IMR-90 (cell line): ENCODE measurements around the gene PTGDS. TPM values are rescaled to one million over a fixed set of nuclear protein-coding genes. Genes with fewer than 3 reads are reported as not detected.

Experiments used
- ATAC-seq: fragments of 200-7000 bp; cut with Tn5 transposase; 2 replicates; pipeline ENCODE4 v1.9.1; 2020; ENCODE audit warnings: low read depth, mild to moderate bottlenecking, moderate library complexity
- BruUV-seq: library from RNA; stranded (reverse); fragments of 400-500 nt; replicated peaks from 2 replicates; lab custom pipeline; 2021; lab: Mats Ljungman, UMichigan
- CTCF ChIA-PET: fragments of 300-600 bp; formaldehyde crosslinking; extraction: SDS; loops from one replicate; lab custom pipeline; 2021; ENCODE audit warnings: antibody characterized with exemption; lab: Yijun Ruan, JAX
- POLR2A ChIA-PET: fragments of 300-600 bp; sonication (Branson Sonifier 250); formaldehyde crosslinking; loops from one replicate; lab custom pipeline; 2022; ENCODE audit warnings: antibody characterized with exemption; ENCODE audit not compliant: unreplicated experiment; lab: Charles Lee
- DNase-seq: peaks from one replicate; pipeline ENCODE4 v3.0.0; 2013
- H2AFZ ChIP-seq: replicated peaks from 2 replicates; pipeline ENCODE3; 2013; ENCODE audit warnings: low read length, mild to moderate bottlenecking; ENCODE audit not compliant: poor library complexity
- H2AK5ac ChIP-seq: 2 replicates; pipeline ENCODE4 v1.6.1; 2013; ENCODE audit warnings: low read depth, low read length, inconsistent platforms
- H2AK9ac ChIP-seq: replicated peaks from 2 replicates; pipeline ENCODE3; 2013; ENCODE audit warnings: mild to moderate bottlenecking, low read depth, low read length, moderate library complexity; ENCODE audit not compliant: poor library complexity
- H2BK120ac ChIP-seq: 2 replicates; pipeline ENCODE4 v1.6.1; 2013; ENCODE audit warnings: low read depth, low read length, inconsistent platforms
- H2BK15ac ChIP-seq: 3 replicates; pipeline ENCODE4 v1.6.1; 2013; ENCODE audit warnings: low read depth, low read length, inconsistent platforms
- H2BK20ac ChIP-seq: 2 replicates; pipeline ENCODE4 v1.6.1; 2013; ENCODE audit warnings: low read depth, mild to moderate bottlenecking, inconsistent platforms, low read length, moderate library complexity
- H2BK5ac ChIP-seq: 2 replicates; pipeline ENCODE4 v1.6.1; 2013; ENCODE audit warnings: mild to moderate bottlenecking, low read depth, low read length, inconsistent platforms; ENCODE audit not compliant: poor library complexity, severe bottlenecking
- H3K14ac ChIP-seq: replicated peaks from 2 replicates; pipeline ENCODE4 v1.6.1; 2013; ENCODE audit warnings: low read depth, low read length, inconsistent platforms
- H3K18ac ChIP-seq: 2 replicates; pipeline ENCODE4 v1.6.1; 2013; ENCODE audit warnings: low read depth, low read length, control low read depth
- H3K23ac ChIP-seq: 2 replicates; pipeline ENCODE4 v1.6.1; 2013; ENCODE audit warnings: low read depth, low read length, inconsistent platforms
- H3K27ac ChIP-seq: 2 replicates; pipeline ENCODE4 v1.5.1; 2013; ENCODE audit warnings: mild to moderate bottlenecking, control low read depth, low read length; ENCODE audit not compliant: insufficient read depth
- H3K27me3 ChIP-seq: 2 replicates; pipeline ENCODE4 v1.6.1; 2013; ENCODE audit warnings: low read length; ENCODE audit not compliant: control insufficient read depth, insufficient read depth
- H3K36me3 ChIP-seq: 2 replicates; pipeline ENCODE4 v1.6.1; 2013; ENCODE audit warnings: low read length, mixed read lengths; ENCODE audit not compliant: control insufficient read depth, insufficient read depth
- H3K4ac ChIP-seq: 2 replicates; pipeline ENCODE4 v1.6.1; 2013; ENCODE audit warnings: low read depth, low read length, inconsistent platforms
- H3K4me1 ChIP-seq: 2 replicates; pipeline ENCODE4 v1.6.1; 2013; ENCODE audit warnings: low read length, mixed read lengths; ENCODE audit not compliant: control insufficient read depth, insufficient read depth
- H3K4me2 ChIP-seq: 2 replicates; pipeline ENCODE4 v1.6.1; 2013; ENCODE audit warnings: low read depth, mild to moderate bottlenecking, control low read depth, low read length, moderate library complexity
- H3K4me3 ChIP-seq: 2 replicates; pipeline ENCODE4 v1.5.1; 2013; ENCODE audit warnings: low read depth, mild to moderate bottlenecking, control low read depth, low read length, moderate library complexity; ENCODE audit not compliant: insufficient read depth
- H3K56ac ChIP-seq: 2 replicates; pipeline ENCODE4 v1.6.1; 2013; ENCODE audit warnings: low read length, inconsistent platforms; ENCODE audit not compliant: insufficient read depth; ENCODE audit errors: extremely low read depth
- H3K79me1 ChIP-seq, 2 experiments: 2 replicates each; pipeline ENCODE4 v1.6.1; 2013; ENCODE audit warnings: low read length in 2 of 2, inconsistent platforms in 1 of 2, low read depth in 1 of 2
- H3K9ac ChIP-seq: 2 replicates; pipeline ENCODE4 v1.6.1; 2013; ENCODE audit warnings: low read depth, low read length, control low read depth
- H3K9me1 ChIP-seq: 2 replicates; pipeline ENCODE4 v1.6.1; 2013; ENCODE audit warnings: low read length, inconsistent platforms; ENCODE audit not compliant: insufficient read depth
- H3K9me3 ChIP-seq: 2 replicates; pipeline ENCODE4 v1.6.1; 2013; ENCODE audit warnings: low read length; ENCODE audit not compliant: control insufficient read depth, insufficient read depth
- H4K20me1 ChIP-seq: 2 replicates; pipeline ENCODE4 v1.6.1; 2013; ENCODE audit warnings: low read length, inconsistent platforms; ENCODE audit not compliant: insufficient read depth
- H4K5ac ChIP-seq: 2 replicates; pipeline ENCODE4 v1.6.1; 2013; ENCODE audit warnings: mild to moderate bottlenecking, low read depth, low read length, control low read depth
- H4K8ac ChIP-seq, 2 experiments: 2 replicates each; pipeline ENCODE4 v1.6.1; 2013; ENCODE audit warnings: low read depth in 2 of 2, low read length in 2 of 2, control low read depth in 1 of 2, inconsistent platforms in 1 of 2
- H4K91ac ChIP-seq: 2 replicates; pipeline ENCODE4 v1.6.1; 2013; ENCODE audit warnings: low read depth, low read length, inconsistent platforms; ENCODE audit not compliant: insufficient read depth
- BHLHE40 ChIP-seq: fragments of 150-350 bp; IDR thresholded peaks from 2 replicates; pipeline ENCODE4 v1.6.1; 2016; ENCODE audit warnings: mild to moderate bottlenecking, low read depth, low read length
- CEBPB ChIP-seq: IDR thresholded peaks from 2 replicates; pipeline ENCODE4 v1.6.1; 2012; ENCODE audit warnings: low read depth, low read length, improper control_type of control experiment
- CTCF ChIP-seq: conservative IDR thresholded peaks from 2 replicates; pipeline ENCODE4 v1.5.1; 2012; ENCODE audit warnings: mild to moderate bottlenecking, low read depth, low read length, improper control_type of control experiment
- FOS ChIP-seq: fragments of 150-350 bp; IDR thresholded peaks from 2 replicates; pipeline ENCODE4 v1.6.1; 2016; ENCODE audit warnings: low read depth, low read length
- MAFK ChIP-seq: IDR thresholded peaks from 2 replicates; pipeline ENCODE4 v1.6.1; 2012; ENCODE audit warnings: low read depth, low read length, improper control_type of control experiment
- MAZ ChIP-seq: IDR thresholded peaks from 2 replicates; pipeline ENCODE4 v1.6.1; 2012; ENCODE audit warnings: low read depth, mild to moderate bottlenecking, low read length, improper control_type of control experiment, moderate library complexity, borderline replicate concordance
- MXI1 ChIP-seq: IDR thresholded peaks from 2 replicates; pipeline ENCODE4 v1.6.1; 2012; ENCODE audit warnings: low read depth, mild to moderate bottlenecking, low read length, moderate library complexity, borderline replicate concordance
- POLR2A ChIP-seq: IDR thresholded peaks from 2 replicates; pipeline ENCODE4 v1.6.1; 2012; ENCODE audit warnings: mild to moderate bottlenecking, low read depth, low read length
- RAD21 ChIP-seq: IDR thresholded peaks from 2 replicates; pipeline ENCODE4 v1.6.1; 2012; ENCODE audit warnings: low read length, improper control_type of control experiment
- RCOR1 ChIP-seq: IDR thresholded peaks from 2 replicates; pipeline ENCODE4 v1.6.1; 2012; ENCODE audit warnings: mild to moderate bottlenecking, low read length, improper control_type of control experiment; ENCODE audit not compliant: insufficient replicate concordance
- RFX5 ChIP-seq: IDR thresholded peaks from 2 replicates; pipeline ENCODE4 v1.8.0; 2012; ENCODE audit warnings: low read depth, mild to moderate bottlenecking, low read length, moderate library complexity
- SMC3 ChIP-seq: fragments of 150-350 bp; IDR thresholded peaks from 2 replicates; pipeline ENCODE4 v1.6.1; 2016; ENCODE audit warnings: low read depth, mild to moderate bottlenecking, antibody characterized with exemption, low read length, moderate library complexity
- USF2 ChIP-seq: fragments of 150-350 bp; IDR thresholded peaks from 2 replicates; pipeline ENCODE4 v1.6.1; 2017; ENCODE audit warnings: mild to moderate bottlenecking, antibody characterized with exemption, low read length, low read depth
- WGBS, 2 experiments: methylation state at CpG; one replicate each; pipeline versions ENCODE4 v1.1.5 to v1.1.7; 2013; ENCODE audit warnings: missing lambda C conversion rate in 2 of 2; ENCODE audit not compliant: insufficient read length in 1 of 2; ENCODE audit errors: extremely low coverage in 2 of 2; 5-methylcytosine and 5-hydroxymethylcytosine counted together
- dilution Hi-C: fragments of 300-500 bp; cut with HindIII; formaldehyde crosslinking; loops from one replicate; pipeline ENCODE4 v1.14.3; 2018; ENCODE audit warnings: low sequenced_read_pairs; ENCODE audit not compliant: unreplicated experiment
- in situ Hi-C: fragments of 300-500 bp; cut with MboI; formaldehyde crosslinking; loops from 3 replicates; pipeline ENCODE4 v1.14.3; 2019; ENCODE audit warnings: low sequenced_read_pairs, inconsistent platforms, mixed read lengths
- intact Hi-C: fragments of 100-400 bp; cut with micrococcal nuclease; formaldehyde crosslinking; loops from 2 replicates; pipeline ENCODE4 v1.10.0; 2022
- polyA plus RNA-seq, 3 experiments: library from polyadenylated mRNA; depleted of rRNA; stranded (reverse); fragments of >200 nt; gene quantifications; 2 replicates each; pipeline ENCODE4 v1.2.3, GENCODE V29; 2012; ENCODE audit warnings: low replicate concordance in 1 of 3
- total RNA-seq: library from RNA; depleted of rRNA; stranded (reverse); fragments of >200 nt; gene quantifications from 2 replicates; pipeline ENCODE4 v1.2.3, GENCODE V29; 2012
- TF ChIP-seq, protein P1 (sequence below): fragments of 150-350 bp; IDR thresholded peaks from 2 replicates; pipeline ENCODE4 v1.6.1; 2016; ENCODE audit warnings: low read depth, mild to moderate bottlenecking, low read length, moderate library complexity, borderline replicate concordance

The PTGDS gene
- total and polyA plus RNA-seq, 2 of the 4 experiments (the other 2 are of a cell fraction), result 1.2 TPM; not detected in 1

DNA sequence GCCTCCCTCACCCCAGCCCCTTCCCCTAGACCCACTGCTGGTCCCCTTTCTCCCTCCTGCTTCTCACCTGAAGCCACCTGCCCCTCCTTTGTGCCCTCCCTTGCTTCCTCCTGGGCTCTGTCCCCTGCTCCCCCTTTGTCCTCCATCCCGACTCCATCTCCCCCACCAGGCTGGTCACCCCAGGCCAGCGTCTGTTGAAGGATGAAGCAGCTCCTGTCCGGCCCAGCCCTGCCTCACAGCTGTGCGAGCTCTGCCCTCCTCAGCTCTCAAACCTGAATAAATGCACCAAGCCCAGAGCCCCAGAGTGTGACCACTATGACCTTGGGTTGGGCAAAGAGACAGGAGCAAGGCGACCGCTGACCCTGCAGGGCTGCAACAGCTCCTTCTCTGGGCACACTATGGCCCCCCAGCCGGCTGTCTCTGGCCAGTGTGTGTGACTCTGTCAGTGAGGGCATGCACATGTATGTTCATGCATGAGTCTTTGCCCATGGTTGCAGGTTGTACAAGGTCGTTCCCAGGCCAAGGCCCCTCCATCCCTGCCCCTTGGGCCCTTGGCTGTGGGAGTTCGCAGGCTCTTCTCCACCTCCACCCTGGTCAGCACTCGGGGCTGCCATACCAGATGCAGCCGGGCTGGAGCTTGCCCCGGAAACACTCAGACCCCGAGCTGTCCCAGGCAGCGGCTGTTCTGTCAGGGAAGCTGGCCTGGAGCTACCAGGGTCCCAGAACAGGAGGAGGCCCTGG is 21.9 kb upstream of the PTGDS start:
- BruUV-seq, result no TSS peak
- no peak overlapping the region for H3K4me3 ChIP-seq
- H3K14ac ChIP-seq, result no peak overlapping the region
- H2AK5ac ChIP-seq, result no peak overlapping the region
- no peak for ATAC-seq
- no peaks in the 10 kb centered on the region for H3K79me1 ChIP-seq
- no peak overlapping the region for H2AFZ ChIP-seq
- no peak overlapping the region for H2BK120ac ChIP-seq
- H3K4ac ChIP-seq, result no peak overlapping the region
- no peak overlapping the region for H4K91ac ChIP-seq
- no peak overlapping the region for H2BK5ac ChIP-seq
- no peak overlapping the region for H3K27ac ChIP-seq
- dilution Hi-C loops (no loop called here), in situ Hi-C loops (no loop called here), intact Hi-C loops (no loop called here)
- H2BK20ac ChIP-seq, result no peak overlapping the region
- no peak overlapping the region for H3K9ac ChIP-seq
- ChIA-PET POLR2A (no interaction called here), CTCF (no interaction called here)
- H4K5ac ChIP-seq, result no peak overlapping the region
- H2AK9ac ChIP-seq, result no peak overlapping the region
- H4K20me1 ChIP-seq, result no peaks in the 10 kb centered on the region
- H3K23ac ChIP-seq, result no peak overlapping the region
- no peak overlapping the region for H3K18ac ChIP-seq
- no peak overlapping the region for H4K8ac ChIP-seq
- no peaks in the 10 kb centered on the region for H3K36me3 ChIP-seq
- H3K56ac ChIP-seq, result no peak overlapping the region
- H2BK15ac ChIP-seq, result no peak overlapping the region
- H3K4me2 ChIP-seq, result no peak overlapping the region
- no peaks in the 10 kb centered on the region for H3K9me1 ChIP-seq
- TF ChIP-seq MAZ (no peak), RFX5 (no peak), RCOR1 (no peak), RAD21 (no peak), SMC3 (no peak), MXI1 (no peak), FOS (no peak), POLR2A (no peak), MAFK (no peak), CEBPB (no peak), USF2 (no peak), BHLHE40 (no peak), CTCF (no peak)
- TF ChIP-seq, protein P1, sequence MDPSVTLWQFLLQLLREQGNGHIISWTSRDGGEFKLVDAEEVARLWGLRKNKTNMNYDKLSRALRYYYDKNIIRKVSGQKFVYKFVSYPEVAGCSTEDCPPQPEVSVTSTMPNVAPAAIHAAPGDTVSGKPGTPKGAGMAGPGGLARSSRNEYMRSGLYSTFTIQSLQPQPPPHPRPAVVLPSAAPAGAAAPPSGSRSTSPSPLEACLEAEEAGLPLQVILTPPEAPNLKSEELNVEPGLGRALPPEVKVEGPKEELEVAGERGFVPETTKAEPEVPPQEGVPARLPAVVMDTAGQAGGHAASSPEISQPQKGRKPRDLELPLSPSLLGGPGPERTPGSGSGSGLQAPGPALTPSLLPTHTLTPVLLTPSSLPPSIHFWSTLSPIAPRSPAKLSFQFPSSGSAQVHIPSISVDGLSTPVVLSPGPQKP, result no peak
- WGBS, 2 experiments, result 74% methylated on average over 10 of the region's 14 CpGs; no CpG with 5 or more reads in 1 of the 2 experiments
- DNase-seq, result no peak
- peaks cover 3% of the 10 kb centered on the region for H3K9me3 ChIP-seq
- H3K27me3 ChIP-seq, result peaks cover 21% of the 10 kb centered on the region
- no peaks in the 10 kb centered on the region; the same call in 1 of the 2 replicates for H3K4me1 ChIP-seq
